Dedifferentiated amniotic fluid mesenchymal stem cell (primary cell): ENCODE measurements around the gene WDR17.
"Not testable (repeated sequence)": the region's sequence is repeated elsewhere in the genome, so short reads cannot be mapped to it uniquely, and the experiment has no call there.

Experiments
- DNase-seq: peaks from one replicate; pipeline ENCODE4 v3.0.0-alpha.2; 2016; ENCODE audit errors: extremely low spot score

WDR17 gene

DNA sequence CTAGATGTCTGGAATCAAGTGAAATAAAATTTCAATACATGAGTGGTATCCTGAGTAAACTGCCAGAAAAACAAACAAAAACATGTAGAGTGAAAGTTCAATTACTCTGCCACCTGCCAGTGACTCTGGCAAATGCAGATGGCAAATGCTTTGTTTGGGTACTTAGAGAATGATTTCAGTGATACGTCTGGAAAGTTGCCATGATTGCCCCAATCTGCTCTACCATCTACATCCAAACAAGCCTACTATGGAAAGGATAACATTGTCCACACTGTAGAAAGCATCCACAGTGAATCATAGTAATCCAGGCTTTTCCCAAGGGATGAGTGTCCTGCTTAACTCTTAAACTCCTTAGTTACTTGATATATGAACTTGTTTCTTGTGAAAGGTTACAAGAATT is 126.3 kb downstream of the WDR17 start:
- no peak for DNase-seq

DNA sequence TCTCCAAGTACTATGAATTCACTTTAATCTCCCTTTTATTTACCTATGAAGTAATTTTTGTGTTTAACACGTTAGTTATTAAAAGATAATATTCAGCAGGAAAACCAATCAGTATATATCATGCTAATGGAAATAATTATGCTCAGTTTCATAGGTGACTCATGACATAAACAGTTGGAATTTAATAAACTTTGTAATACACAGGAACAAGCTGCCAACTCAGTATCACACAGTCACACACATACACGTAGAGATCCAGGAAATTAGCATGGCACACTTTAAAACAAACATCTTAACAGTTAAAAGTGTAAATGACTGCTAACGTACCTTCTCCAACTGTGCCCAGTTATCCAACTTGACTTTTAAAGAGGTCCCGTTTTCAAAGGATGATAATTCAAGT is 127.5 kb downstream of the WDR17 start:
- no peak for DNase-seq

DNA sequence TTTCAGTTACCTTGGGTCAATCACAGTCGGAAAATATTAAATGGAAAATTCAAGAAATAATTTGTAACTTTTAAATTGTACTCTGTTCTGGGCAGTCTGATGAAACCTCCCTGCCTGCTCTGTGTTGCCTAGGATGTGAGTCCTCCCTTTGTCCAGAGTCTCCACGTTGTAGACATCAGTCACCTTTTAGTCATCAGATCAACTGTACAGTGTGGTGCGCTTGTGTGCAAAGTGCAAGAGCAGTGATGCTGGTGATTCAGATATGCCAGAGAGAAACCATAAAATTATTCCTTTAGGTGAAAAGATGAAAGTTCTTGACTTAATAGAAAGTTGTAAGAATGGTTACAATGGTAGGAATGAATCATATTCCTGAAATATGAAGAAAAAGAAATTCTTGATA is 128.3 kb downstream of the WDR17 start:
- DNase-seq: no peak

DNA sequence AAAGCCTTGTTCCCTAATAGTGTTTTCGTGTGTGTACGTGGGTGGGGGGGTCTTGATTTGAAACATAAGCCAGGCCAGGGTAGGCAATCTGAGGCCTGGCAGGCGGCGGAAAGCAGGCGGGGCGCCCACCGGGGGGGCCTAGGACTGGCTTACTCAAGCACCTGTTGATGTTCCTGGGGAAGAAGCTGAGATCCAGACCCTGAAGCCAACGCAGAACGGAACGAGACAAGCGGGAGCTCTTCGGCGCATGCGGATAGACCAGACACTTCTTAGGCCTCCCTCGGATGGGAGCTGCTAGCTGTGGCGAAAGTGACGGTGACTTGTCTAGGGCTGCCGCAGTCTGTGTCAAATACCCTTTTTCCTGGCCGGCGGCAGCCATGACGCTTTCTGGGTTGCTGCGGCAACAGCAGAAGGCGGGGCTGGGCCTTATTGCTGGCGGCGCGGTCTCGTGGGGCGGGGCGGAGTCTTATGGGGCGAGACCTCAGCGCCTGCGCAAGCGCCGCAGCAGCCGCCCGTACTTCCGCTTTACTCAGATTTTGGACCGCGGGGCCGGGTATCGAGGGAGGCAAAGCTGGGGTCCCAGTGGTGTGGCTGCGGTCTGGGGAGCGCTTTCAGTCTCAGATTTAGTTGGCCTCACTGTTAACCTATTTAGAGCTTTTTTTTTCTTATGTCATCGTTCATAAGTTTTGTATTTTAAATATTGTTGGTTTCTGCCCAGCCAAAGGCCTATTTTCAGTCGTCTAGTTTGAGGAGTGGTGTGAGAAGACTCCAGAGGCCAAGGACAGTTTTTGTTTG is 129.7 kb downstream of the WDR17 start, which contains the start of gene SPATA4:
Gene SPATA4, minus strand, starts transcription at position 402 of the 795 bp plus-strand sequence. Its CDS starts 23 bp downstream, at position 379.
- peak; percentile 93 for DNase-seq

DNA sequence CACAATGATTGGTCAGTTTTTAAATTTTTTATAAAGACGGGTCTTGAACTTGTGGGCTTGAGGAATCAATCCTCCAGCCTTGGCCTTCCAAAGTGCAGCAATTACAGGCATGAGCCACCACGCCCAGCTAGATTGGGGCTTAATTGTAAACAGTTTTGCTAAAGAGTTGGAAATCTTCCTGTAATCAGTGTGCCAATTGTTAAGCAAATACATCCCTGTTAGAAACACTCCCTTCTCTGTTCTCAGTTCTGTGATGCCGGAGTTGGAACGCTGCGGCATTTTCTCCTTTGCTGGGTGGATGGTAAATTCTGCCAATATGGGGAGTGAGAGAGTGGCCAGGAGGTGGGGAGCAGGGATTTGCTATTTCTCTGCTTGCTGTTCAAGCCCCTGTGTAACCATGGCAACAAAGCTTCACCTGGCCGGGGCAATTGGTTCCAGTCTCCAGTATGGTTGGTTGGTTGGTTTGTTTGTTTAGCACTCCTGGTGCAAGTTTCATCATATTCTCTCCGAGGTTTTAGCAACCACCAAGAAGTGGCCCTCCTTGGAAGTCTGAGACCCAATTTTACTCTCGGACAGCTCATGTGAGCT is 132.8 kb downstream of the WDR17 start:
- DNase-seq: no peak

DNA sequence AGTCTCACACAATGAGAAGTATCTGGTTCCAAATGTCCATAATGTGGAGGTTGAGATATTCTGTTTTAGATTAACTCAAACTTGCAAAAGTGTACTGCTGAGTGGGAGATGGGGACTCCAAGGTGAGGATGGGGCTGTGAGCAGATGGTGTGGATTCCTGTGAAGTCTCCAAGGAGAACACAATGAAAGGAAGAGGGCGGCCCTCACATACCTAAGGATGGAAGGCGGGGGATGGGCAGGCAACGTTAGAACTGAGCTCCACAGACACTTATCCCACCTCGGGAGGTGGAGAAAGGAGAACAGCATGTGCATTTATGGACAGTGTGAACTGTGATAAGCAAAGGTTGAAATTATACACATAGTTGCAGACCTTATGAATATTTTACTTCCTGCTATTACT is 139.7 kb downstream of the WDR17 start:
- DNase-seq: no peak

DNA sequence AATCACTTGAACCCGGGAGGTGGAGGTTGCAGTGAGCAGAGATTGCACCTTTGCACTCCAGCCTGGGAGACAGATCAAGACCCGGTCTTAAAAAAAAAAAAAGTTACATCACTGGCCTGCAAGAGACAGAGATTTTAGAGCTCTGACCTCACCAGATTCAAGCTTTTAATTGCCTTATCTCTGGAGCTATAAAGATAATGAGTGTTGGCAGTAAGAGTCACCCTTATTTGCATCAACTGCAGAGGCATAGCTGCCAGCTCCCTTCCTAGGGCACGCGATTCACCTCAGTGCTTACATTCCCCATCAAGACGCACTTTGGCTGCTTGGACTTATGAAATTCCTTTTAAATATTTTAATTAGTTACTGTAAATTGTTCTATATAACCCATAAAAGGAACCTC is 142.2 kb downstream of the WDR17 start:
- DNase-seq: no peak

DNA sequence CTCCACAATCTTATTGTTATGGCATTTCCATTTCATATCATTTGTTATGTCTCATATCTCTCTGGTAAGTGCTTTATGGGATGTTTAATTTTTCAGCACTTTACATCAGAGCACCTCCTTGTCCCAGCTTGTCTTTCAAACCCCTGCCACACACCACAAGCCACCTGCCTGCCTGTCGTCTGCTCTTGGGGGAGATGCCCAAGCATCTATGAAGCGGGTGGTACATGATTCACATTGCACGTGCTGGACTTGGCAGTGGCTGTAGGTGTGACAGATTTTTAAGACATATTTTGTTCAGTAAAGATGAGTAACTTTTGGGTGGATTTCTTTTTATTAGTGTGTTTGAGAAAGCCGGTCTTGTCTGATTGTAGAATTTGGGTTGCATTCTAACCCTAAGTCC is 143.9 kb downstream of the WDR17 start:
- DNase-seq: no peak

DNA sequence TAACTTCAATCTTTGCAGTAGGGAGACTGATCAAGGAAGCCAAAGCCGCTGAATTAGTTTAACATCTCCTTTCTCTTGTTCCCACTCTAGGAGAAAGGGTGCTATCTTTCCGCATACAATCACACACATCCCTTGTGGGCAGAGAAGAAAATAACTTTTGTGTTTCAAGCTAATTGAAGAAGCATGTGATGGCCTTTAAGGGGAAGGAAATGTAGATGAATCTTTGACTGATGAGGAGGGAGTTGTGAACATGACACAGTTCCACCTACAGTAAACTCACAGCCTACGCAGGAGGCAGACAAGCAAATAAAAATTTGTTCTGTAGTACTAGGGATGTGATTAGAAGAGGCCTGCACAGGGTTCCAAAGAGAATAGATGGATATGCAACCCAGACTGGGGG is 144.5 kb downstream of the WDR17 start:
- no peak for DNase-seq

DNA sequence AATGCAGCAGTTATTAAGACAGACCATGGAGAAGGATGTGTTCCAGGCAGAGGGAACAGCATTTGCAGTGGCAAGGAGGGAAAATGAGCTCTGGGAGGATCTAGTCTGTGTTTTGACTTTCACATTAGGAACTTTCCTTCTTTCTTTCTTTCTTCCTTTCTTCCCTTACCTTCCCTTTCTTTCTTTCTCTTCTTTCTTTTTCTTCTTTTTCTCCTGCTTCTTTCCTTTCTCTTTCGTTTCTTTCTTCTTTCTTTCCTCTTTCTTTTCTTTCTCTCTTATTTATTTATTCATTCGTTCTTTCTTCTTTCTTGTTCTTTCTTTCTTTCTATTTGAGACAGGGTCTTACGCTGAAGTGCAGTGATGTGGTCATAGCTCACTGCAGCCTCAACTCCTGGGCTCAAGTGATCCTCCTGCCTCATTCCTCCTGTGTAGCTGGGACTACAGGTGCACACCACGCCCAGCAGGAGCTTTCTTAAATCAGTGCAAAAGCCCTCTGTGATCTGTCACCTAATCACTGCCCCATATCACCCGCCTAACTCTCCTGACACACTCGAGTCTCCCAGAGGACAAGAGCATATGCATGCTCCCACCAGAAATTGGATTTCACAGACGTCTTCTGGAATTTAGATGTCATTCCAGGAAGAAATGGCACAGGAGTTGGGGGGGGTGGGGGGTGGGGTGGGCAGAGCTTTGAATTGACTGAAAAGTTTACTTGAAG is 145.1 kb downstream of the WDR17 start:
- no peak for DNase-seq

DNA sequence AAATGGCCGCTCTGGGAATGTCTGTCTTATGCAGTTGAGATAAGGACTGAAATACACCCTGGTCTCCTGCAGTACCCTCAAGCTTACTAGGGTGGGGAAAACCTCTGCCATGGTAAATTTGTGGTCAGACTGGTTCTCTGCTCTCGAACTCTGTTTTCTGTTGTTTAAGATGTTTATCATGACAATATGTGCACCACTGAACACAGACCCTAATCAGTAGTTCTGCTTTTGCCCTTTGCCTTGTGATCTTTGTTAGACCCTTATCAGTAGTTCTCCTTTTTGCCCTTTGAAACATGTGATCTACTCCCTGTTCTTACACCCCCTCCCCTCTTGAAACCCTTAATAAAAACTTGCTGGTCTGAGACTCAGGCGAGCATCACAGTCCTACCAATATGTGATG is 146.7 kb downstream of the WDR17 start:
- not testable (repeated sequence) for DNase-seq

DNA sequence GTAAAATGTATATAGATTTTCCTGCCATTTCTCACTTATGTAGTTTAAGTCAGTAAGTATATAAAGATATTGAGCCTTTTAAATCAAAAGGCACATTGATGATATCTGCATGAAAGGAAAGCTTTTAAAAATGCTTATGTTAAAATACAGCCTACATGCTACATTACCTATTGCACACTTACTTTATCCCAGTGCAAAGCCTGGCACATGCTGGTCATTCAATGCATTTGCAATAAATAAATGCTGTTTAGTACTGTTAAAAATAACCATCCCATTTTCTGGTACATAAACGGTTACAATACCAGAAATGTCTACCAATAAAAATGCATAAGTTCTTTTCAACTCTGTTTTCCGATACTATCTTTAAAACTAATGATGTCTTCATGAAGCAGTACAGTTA is 151.9 kb downstream of the WDR17 start:
- no peak for DNase-seq

DNA sequence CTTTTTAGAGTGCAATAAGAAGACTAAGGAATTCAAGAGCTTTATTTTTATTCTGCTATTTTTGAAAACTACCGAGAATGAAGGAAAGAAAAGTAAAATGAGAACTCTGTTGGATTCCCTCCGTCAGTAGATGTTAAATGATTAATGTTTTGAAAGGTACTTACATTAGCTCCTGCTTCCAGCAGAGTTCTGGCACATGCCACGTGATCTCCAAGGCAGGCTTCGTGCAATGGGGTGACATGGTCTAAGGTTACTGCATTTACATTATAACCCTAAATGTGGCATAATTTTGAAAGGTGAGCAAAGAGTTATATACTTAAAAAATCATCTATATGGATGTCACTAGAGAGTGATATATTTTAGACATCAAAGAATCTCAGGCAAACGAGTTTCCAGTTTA is 156.5 kb downstream of the WDR17 start:
- DNase-seq: no peak

DNA sequence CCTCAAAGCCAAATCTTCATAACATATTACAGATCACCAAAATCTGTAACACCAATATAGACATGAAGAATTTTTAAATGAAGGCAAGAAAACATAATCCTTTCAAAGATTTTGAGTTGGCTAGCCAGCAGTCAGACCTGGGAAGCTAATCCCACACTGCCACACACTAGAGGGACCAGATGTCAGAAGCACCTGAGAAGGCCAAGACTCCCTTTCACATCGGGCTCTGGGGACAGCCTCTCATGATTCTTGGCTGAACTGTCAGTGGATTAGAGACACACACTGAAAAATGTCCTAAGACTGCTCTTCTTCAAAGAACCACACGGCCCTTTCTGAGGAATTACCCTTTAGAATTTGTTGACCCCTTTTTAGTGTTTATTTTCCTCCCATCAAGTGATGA is 157.9 kb downstream of the WDR17 start:
- no peak for DNase-seq

DNA sequence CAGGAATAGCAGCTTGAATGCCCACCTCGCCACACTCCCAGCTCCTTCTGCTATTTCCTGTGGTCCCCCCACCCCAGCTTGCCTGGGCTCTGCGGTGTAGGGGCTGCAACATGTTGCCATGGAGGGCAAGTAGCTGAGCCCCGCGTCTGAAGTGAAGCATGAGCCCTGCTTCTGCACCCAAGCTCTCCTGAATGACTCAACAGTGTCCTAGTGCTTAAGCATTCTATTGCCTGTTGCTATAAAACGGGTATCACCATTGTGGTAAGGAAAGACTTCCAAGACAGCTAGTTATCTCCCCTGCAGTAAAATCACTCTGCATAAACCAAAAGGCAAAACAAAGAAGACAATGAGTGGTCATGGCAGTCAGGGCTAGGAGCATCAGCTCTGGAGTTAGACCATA is 161.1 kb downstream of the WDR17 start:
- DNase-seq: no peak

DNA sequence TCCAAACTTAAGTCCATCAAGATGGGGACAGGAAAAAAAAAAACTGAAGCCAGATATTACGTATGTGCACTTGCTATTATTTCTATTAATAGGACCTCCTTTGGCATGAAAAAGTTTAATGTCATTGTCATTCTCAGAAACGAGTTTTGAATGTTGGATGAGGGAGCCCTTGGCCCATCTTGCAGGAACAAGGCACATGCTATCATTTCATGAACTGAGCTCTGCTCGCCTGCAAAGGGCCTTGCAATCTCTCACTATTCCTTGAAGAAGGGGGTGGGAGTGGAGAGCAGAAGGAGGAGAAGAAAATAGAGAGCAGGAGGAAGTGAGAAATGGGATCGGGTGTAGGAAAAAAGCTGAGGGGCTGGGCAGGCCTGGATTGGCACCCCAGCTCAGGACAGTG is 164.0 kb downstream of the WDR17 start:
- DNase-seq: no peak
